PC-9 (cell line): ENCODE measurements around the gene LAT. TPM values are rescaled to one million over a fixed set of nuclear protein-coding genes. Genes with fewer than 3 reads are reported as not detected.

Source experiments
- BruUV-seq: library from RNA; stranded (reverse); fragments of 400-500 nt; replicated peaks from 2 replicates; lab custom pipeline; 2021; lab: Mats Ljungman, UMichigan
- CTCF ChIA-PET: fragments of 300-600 bp; sonication (Branson Sonifier 250); formaldehyde crosslinking; loops from one replicate; lab custom pipeline; 2022; ENCODE audit warnings: antibody characterized with exemption; lab: Charles Lee
- POLR2A ChIA-PET: fragments of 300-600 bp; sonication (Branson Sonifier 250); formaldehyde crosslinking; loops from one replicate; lab custom pipeline; 2022; ENCODE audit warnings: antibody characterized with exemption; ENCODE audit not compliant: unreplicated experiment; lab: Charles Lee
- DNase-seq, 2 experiments: peaks; one replicate each; pipeline versions ENCODE4 v3.0.0 to v3.0.0-alpha.2; 2015 to 2022; ENCODE audit warnings: mixed read lengths in 1 of 2
- H2AFZ ChIP-seq: fragments of 200-600 bp; sonication (generic); 2 replicates; pipeline ENCODE4 v1.8.1; 2017; ENCODE audit warnings: antibody characterized with exemption
- H3F3A ChIP-seq: fragments of 200-600 bp; sonication (generic); 2 replicates; pipeline ENCODE4 v1.8.1; 2017; ENCODE audit warnings: antibody characterized with exemption, mild to moderate bottlenecking, low read depth; ENCODE audit not compliant: insufficient read depth
- H3K27ac ChIP-seq: fragments of 200-600 bp; sonication (generic); 2 replicates; pipeline ENCODE4 v1.6.1; 2016; ENCODE audit warnings: mixed run types
- H3K27me3 ChIP-seq: fragments of 200-600 bp; sonication (generic); 2 replicates; pipeline ENCODE4 v1.6.1; 2016; ENCODE audit warnings: low read depth, mixed run types; ENCODE audit not compliant: insufficient read depth
- H3K36me3 ChIP-seq: fragments of 200-600 bp; sonication (generic); 2 replicates; pipeline ENCODE4 v1.6.1; 2016; ENCODE audit warnings: low read depth, mixed run types
- H3K4me1 ChIP-seq: fragments of 200-600 bp; sonication (generic); replicated peaks from 2 replicates; pipeline ENCODE4 v1.6.1; 2016; ENCODE audit warnings: mixed run types; ENCODE audit not compliant: insufficient read depth
- H3K4me2 ChIP-seq: fragments of 200-600 bp; sonication (generic); 2 replicates; pipeline ENCODE4 v1.6.1; 2017; ENCODE audit warnings: mixed run types
- H3K4me3 ChIP-seq: fragments of 200-600 bp; sonication (generic); 2 replicates; pipeline ENCODE4 v1.6.1; 2016; ENCODE audit warnings: mixed run types
- H3K79me2 ChIP-seq: fragments of 200-600 bp; sonication (generic); 2 replicates; pipeline ENCODE4 v1.6.1; 2017; ENCODE audit warnings: low read depth, mixed run types
- H3K9me2 ChIP-seq: fragments of 200-600 bp; sonication (generic); 2 replicates; pipeline ENCODE4 v1.8.1; 2017; ENCODE audit warnings: mild to moderate bottlenecking; ENCODE audit not compliant: insufficient read depth
- H3K9me3 ChIP-seq: fragments of 200-600 bp; sonication (generic); 2 replicates; pipeline ENCODE4 v1.8.1; 2016; ENCODE audit warnings: low read depth; ENCODE audit not compliant: insufficient read depth
- H4K20me1 ChIP-seq: fragments of 200-600 bp; sonication (generic); 2 replicates; pipeline ENCODE4 v1.8.1; 2017; ENCODE audit not compliant: insufficient read depth
- EZH2 ChIP-seq: fragments of 200-600 bp; sonication (generic); IDR thresholded peaks from 2 replicates; pipeline ENCODE4 v1.8.0; 2017; ENCODE audit warnings: antibody characterized with exemption, low read depth
- intact Hi-C: fragments of 100-400 bp; cut with micrococcal nuclease; formaldehyde crosslinking; loops from one replicate; pipeline ENCODE4 v1.10.0; 2022; ENCODE audit not compliant: unreplicated experiment
- total RNA-seq: library from RNA; stranded (reverse); gene quantifications from 2 replicates; pipeline ENCODE4 v1.2.3, GENCODE V29; 2021
- TF ChIP-seq, protein P1 (sequence below): fragments of 200-600 bp; sonication (generic); conservative IDR thresholded peaks from 2 replicates; pipeline ENCODE4 v1.6.1; 2017; ENCODE audit warnings: mixed run types, antibody characterized with exemption, mild to moderate bottlenecking, moderate library complexity

LAT gene
- total RNA-seq, 1 experiment from 2014 or later: 12.4 TPM

DNA sequence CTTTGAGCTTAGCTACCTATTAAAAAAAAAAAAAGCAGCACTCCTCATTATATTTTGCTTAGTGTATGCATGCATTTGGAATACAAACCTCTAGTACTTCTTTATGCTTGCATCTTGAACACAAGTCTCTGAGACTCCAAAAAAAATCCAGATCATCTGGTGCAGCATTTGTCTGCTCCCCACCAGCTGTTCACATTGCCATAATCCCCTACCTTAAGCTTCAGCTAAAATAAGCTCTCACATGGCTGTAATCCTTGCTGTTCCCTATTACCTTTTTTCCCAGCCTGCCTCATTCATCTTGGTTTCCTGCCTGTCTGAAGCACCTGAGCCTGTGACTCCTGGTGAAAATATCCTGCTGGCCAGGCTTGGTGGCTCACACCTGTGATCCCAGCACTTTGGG, 41.6 kb upstream of the LAT start:
- no peaks in the 10 kb centered on the region for H3K9me3 ChIP-seq
- no peak for DNase-seq
- peaks cover 12% of the 10 kb centered on the region for H3K4me1 ChIP-seq
- no peak overlapping the region for H3K27ac ChIP-seq
- ChIA-PET CTCF (interaction anchor here (0.6 kb wide), 1 partner anchor 12 kb away, joined by 3 read pairs; no protein-coding TSS in a partner anchor), POLR2A (no interaction called here)
- peaks cover 22% of the 10 kb centered on the region for H3F3A ChIP-seq
- intact Hi-C loops: no loop called here
- no TSS peak for BruUV-seq
- no peak for TF ChIP-seq EZH2
- TF ChIP-seq, protein P1, sequence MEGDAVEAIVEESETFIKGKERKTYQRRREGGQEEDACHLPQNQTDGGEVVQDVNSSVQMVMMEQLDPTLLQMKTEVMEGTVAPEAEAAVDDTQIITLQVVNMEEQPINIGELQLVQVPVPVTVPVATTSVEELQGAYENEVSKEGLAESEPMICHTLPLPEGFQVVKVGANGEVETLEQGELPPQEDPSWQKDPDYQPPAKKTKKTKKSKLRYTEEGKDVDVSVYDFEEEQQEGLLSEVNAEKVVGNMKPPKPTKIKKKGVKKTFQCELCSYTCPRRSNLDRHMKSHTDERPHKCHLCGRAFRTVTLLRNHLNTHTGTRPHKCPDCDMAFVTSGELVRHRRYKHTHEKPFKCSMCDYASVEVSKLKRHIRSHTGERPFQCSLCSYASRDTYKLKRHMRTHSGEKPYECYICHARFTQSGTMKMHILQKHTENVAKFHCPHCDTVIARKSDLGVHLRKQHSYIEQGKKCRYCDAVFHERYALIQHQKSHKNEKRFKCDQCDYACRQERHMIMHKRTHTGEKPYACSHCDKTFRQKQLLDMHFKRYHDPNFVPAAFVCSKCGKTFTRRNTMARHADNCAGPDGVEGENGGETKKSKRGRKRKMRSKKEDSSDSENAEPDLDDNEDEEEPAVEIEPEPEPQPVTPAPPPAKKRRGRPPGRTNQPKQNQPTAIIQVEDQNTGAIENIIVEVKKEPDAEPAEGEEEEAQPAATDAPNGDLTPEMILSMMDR: no peak
- H3K79me2 ChIP-seq: no peaks in the 10 kb centered on the region
- H3K27me3 ChIP-seq: no peaks in the 10 kb centered on the region
- H3K4me2 ChIP-seq: no peak overlapping the region
- H3K4me3 ChIP-seq: no peak overlapping the region
- H4K20me1 ChIP-seq: no peaks in the 10 kb centered on the region
- H3K36me3 ChIP-seq: no peaks in the 10 kb centered on the region
- no peak overlapping the region for H2AFZ ChIP-seq
- no peaks in the 10 kb centered on the region for H3K9me2 ChIP-seq

DNA sequence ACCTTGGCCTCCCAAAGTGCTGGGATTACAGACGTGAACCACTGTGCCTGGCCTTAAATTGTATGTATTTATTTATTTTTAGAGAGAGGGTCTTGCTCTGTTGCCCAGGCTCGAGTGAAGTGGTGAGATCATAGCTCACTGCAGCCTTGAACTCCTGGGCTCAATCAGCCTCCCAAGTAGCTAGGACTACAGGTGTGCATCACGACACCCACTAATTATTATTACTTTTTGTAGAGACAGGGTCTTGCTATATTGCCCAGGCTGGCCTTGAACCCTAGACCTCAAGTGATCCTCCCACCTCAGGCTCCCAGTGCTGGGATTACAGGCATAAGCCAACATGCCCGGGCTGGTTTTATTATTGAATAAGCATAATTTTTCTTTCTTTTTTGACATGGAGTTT, 38.2 kb upstream of the LAT start:
- Histone ChIP-seq H3F3A (peaks cover 31% of the 10 kb centered on the region), H3K27ac (no peak overlapping the region), H3K4me3 (no peak overlapping the region), H3K4me1 (peaks cover 13% of the 10 kb centered on the region), H4K20me1 (no peaks in the 10 kb centered on the region), H3K79me2 (peaks cover 7% of the 10 kb centered on the region), H3K9me2 (no peaks in the 10 kb centered on the region), H3K4me2 (no peak overlapping the region), H3K36me3 (no peaks in the 10 kb centered on the region), H3K27me3 (no peaks in the 10 kb centered on the region), H2AFZ (no peak overlapping the region), H3K9me3 (no peaks in the 10 kb centered on the region)
- DNase-seq: no peak
- POLR2A ChIA-PET: no interaction called here
- CTCF ChIA-PET: interaction anchor here (0.6 to 0.9 kb wide), 2 partner anchors 10 to 37 kb away, joined by 4 to 5 read pairs; no protein-coding TSS in a partner anchor
- BruUV-seq: no TSS peak
- TF ChIP-seq EZH2: no peak
- TF ChIP-seq, protein P1: no peak
- intact Hi-C loops: loop anchor here (5.0 kb wide), 4 partner anchors 34 to 669 kb away; partner anchors contain the start of gene ATP2A1

DNA sequence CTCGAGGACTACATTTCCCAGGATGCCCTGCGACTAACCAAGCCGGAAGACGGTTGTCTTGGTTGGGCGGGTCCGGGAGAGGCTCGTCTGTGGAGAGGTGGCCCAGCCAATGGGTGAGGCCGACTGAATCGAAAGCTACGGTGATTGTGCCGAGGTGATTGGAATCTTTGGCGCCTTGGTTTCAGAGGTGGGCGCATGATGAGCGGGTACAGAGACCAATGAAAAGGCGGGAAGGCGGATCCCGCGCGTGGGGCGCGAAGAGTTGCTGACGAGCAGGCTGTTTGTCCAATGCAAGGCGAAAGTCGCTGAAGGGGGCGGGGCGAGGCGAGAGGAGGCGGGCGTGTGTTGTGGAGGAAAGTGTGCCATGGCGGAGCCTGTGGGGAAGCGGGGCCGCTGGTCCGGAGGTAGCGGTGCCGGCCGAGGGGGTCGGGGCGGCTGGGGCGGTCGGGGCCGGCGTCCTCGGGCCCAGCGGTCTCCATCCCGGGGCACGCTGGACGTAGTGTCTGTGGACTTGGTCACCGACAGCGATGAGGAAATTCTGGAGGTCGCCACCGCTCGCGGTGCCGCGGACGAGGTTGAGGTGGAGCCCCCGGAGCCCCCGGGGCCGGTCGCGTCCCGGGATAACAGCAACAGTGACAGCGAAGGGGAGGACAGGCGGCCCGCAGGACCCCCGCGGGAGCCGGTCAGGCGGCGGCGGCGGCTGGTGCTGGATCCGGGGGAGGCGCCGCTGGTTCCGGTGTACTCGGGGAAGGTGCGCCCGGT, 34.0 kb upstream of the LAT start, which contains the start of gene NFATC2IP:
Gene NFATC2IP (plus strand): TSS at position 290 of the 762 bp plus-strand sequence. CDS start 75 bp downstream, at position 365.
- CTCF ChIA-PET: interaction anchor here (0.5 to 1.0 kb wide), 3 partner anchors 40 to 1115 kb away, joined by 3 to 10 read pairs (median 3); partner anchors contain the start of gene ALDOA
- no TSS peak for BruUV-seq
- Histone ChIP-seq H3K36me3 (peaks cover 23% of the 10 kb centered on the region), H3K79me2 (peaks cover 22% of the 10 kb centered on the region), H3K9me3 (no peaks in the 10 kb centered on the region), H3K4me2 (peak within 1 kb of the TSS; percentile 98), H2AFZ (peak within 1 kb of the TSS; percentile 92), H3K9me2 (no peaks in the 10 kb centered on the region), H3K27me3 (no peaks in the 10 kb centered on the region), H3K4me1 (peaks cover 16% of the 10 kb centered on the region), H4K20me1 (no peaks in the 10 kb centered on the region), H3K27ac (peak within 1 kb of the TSS; percentile 38; the same call in 1 of the 2 replicates), H3K4me3 (peak within 1 kb of the TSS; percentile 84), H3F3A (peaks cover 25% of the 10 kb centered on the region)
- POLR2A ChIA-PET: interaction anchor here (0.5 to 1.0 kb wide), 12 partner anchors 15 to 1115 kb away, joined by 3 to 7 read pairs (median 4); partner anchors contain the start of genes ALDOA, SH2B1, SULT1A2 and TUFM
- TF ChIP-seq, protein P1: no peak
- no peak for TF ChIP-seq EZH2
- peak; percentile 100 for DNase-seq
- intact Hi-C loops: loop anchor here (1.0 kb wide), 1 partner anchor 127 kb away; no protein-coding TSS in a partner anchor
